IPS DF 6.9 (cell line): ENCODE measurements around the gene HAVCR1.
"Not testable (repeated sequence)": the region's sequence is repeated elsewhere in the genome, so short reads cannot be mapped to it uniquely, and the experiment has no call there.

Experiments used
- DNase-seq: peaks from one replicate; pipeline ENCODE4 v3.0.0-alpha.2; 2013; ENCODE audit warnings: low read depth, low spot score
- H3K27ac ChIP-seq: one replicate; pipeline ENCODE4 v1.5.1; 2013; ENCODE audit warnings: low read length, control low read depth
- H3K27me3 ChIP-seq: 2 replicates; pipeline ENCODE4 v1.6.1; 2013; ENCODE audit warnings: mild to moderate bottlenecking, low read length; ENCODE audit not compliant: control insufficient read depth, insufficient read depth
- H3K36me3 ChIP-seq: 2 replicates; pipeline ENCODE4 v1.6.1; 2013; ENCODE audit warnings: low read length; ENCODE audit not compliant: control insufficient read depth, insufficient read depth
- H3K4me1 ChIP-seq: 2 replicates; pipeline ENCODE4 v1.6.1; 2013; ENCODE audit warnings: low read length; ENCODE audit not compliant: control insufficient read depth, insufficient read depth
- H3K4me3 ChIP-seq: 2 replicates; pipeline ENCODE4 v1.5.1; 2013; ENCODE audit warnings: mild to moderate bottlenecking, low read length
- H3K9me3 ChIP-seq: 2 replicates; pipeline ENCODE4 v1.6.1; 2013; ENCODE audit warnings: low read length, inconsistent platforms; ENCODE audit not compliant: control insufficient read depth, insufficient read depth
- WGBS: extraction: QIAGEN DNeasy Blood & Tissue Kit; methylation state at CpG from one replicate; pipeline ENCODE4 v1.1.7; 2013; ENCODE audit warnings: mixed read lengths, missing lambda C conversion rate; ENCODE audit not compliant: insufficient read length, insufficient coverage; 5-methylcytosine and 5-hydroxymethylcytosine counted together

The HAVCR1 gene

DNA sequence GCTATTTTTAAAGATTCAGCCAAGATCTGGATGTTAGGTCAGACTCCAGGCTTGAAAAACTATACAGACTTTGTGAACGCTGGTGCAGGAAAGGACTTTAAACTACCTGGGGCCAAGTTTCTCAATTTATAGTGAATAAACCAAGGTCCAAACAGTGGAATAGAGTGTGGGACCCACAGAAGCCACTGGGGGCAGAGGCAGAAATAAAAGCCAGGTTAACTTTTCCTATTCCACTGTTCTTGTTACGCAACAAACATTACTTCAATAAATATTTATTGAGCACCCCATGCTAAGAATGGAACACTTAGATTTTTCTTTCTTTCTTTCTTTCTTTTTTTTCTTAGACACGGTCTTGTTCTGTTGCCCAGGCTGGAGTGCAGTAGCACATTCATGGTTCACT lies 11.0 kb upstream of the HAVCR1 start:
- no peak overlapping the region for H3K4me3 ChIP-seq
- no peaks in the 10 kb centered on the region; the same call in 1 of the 2 replicates for H3K4me1 ChIP-seq
- H3K9me3 ChIP-seq: no peaks in the 10 kb centered on the region
- no peaks in the 10 kb centered on the region for H3K27me3 ChIP-seq
- no CpG with 5 or more reads among the region's 3 CpGs for WGBS
- no peak overlapping the region for H3K27ac ChIP-seq
- H3K36me3 ChIP-seq: no peaks in the 10 kb centered on the region
- no peak for DNase-seq

DNA sequence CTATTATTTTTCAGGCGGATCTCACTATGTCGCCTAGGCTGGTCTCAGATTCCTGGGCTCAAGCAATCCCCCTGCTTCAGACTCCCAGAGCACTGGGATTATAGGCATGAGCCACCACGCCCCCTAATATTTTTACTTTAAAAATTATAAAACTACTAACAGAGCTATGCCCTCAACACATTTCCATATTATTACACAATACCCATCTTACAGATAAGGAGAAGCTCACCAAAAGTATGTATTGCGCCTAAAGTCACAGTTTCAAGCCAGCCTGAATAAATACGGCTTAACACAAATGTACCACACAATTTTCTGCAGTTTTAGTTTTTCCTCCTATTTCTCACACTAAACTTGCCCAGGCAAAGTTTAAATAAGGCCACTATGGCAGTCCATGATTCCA lies 9.9 kb upstream of the HAVCR1 start:
- H3K9me3 ChIP-seq: no peaks in the 10 kb centered on the region
- H3K36me3 ChIP-seq: no peaks in the 10 kb centered on the region
- 100% methylated on average over 1 of the region's 5 CpGs for WGBS
- H3K4me1 ChIP-seq: no peaks in the 10 kb centered on the region; the same call in 1 of the 2 replicates
- DNase-seq: no peak
- H3K4me3 ChIP-seq: no peak overlapping the region
- H3K27me3 ChIP-seq: no peaks in the 10 kb centered on the region
- H3K27ac ChIP-seq: no peak overlapping the region

DNA sequence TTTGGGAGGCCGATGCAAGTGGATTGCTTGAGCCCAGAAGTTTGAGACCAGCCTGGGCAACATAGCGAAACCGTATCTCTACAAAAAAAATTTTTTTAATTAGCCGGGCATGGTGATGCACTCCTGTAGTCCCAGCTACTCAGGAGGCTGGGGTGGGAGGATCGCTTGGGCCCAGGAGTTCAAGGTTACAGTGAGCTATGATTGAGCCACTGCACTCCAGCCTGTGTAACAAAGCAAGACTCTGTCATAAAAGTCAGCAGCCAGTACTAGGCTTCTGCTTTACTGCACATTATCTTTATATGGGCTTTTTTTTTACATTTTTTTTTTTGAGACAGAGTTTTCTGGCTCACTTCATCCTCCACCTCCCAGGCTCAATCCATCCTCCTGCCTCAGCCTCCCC lies 9.4 kb upstream of the HAVCR1 start:
- no peaks in the 10 kb centered on the region; the same call in 1 of the 2 replicates for H3K4me1 ChIP-seq
- WGBS: no CpG with 5 or more reads among the region's 5 CpGs
- H3K9me3 ChIP-seq: no peaks in the 10 kb centered on the region
- no peak overlapping the region for H3K27ac ChIP-seq
- DNase-seq: no peak
- H3K27me3 ChIP-seq: no peaks in the 10 kb centered on the region
- H3K4me3 ChIP-seq: no peak overlapping the region
- no peaks in the 10 kb centered on the region for H3K36me3 ChIP-seq

DNA sequence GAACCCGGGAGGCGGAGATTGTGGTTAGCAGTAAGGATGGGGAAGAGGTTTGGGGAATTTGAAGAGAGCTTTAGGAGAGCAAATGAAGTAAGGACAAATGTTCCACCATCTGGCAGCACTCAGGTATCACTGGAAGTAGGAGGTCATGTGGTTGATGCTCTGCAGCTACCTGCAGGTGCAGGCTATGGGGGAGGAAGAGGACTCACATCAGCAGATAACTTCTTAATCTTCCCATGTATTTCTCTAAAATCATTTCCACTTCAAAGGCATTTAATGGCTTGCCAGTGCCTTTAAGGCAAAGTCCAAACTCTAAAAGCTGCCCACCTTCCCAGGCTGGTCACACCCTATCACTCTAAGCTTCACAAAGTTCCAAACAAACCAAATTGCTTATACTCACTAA lies 8.1 kb upstream of the HAVCR1 start:
- no peak overlapping the region for H3K4me3 ChIP-seq
- H3K9me3 ChIP-seq: no peaks in the 10 kb centered on the region
- H3K27ac ChIP-seq: no peak overlapping the region
- DNase-seq: no peak
- no peaks in the 10 kb centered on the region; the same call in 1 of the 2 replicates for H3K4me1 ChIP-seq
- no peaks in the 10 kb centered on the region for H3K36me3 ChIP-seq
- H3K27me3 ChIP-seq: no peaks in the 10 kb centered on the region
- WGBS: no CpG with 5 or more reads among the region's 2 CpGs

DNA sequence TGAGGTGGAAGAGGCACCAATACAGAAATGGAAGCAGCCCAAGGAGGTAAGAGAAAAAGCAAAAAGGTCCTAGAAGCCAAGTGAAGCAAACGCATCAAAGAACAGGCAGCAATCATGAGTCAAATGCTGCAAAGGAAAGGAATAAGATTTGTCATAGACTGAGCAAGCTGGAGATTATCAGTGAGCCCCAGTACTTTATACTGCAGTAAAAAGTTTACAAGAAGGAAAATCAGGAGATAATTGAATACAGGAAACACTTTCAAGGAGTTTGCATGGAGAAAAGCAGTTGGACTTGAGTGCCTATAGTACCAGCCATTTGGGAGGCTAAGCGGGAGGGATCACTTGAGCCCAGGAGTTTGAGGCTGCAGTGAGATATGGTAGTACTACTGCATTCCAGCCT lies 7.2 kb upstream of the HAVCR1 start:
- no peaks in the 10 kb centered on the region for H3K27me3 ChIP-seq
- no peaks in the 10 kb centered on the region for H3K36me3 ChIP-seq
- H3K4me1 ChIP-seq: no peaks in the 10 kb centered on the region; the same call in 1 of the 2 replicates
- H3K4me3 ChIP-seq: no peak overlapping the region
- H3K9me3 ChIP-seq: no peaks in the 10 kb centered on the region
- no peak for DNase-seq
- H3K27ac ChIP-seq: no peak overlapping the region
- no CpG with 5 or more reads among the region's 2 CpGs for WGBS

DNA sequence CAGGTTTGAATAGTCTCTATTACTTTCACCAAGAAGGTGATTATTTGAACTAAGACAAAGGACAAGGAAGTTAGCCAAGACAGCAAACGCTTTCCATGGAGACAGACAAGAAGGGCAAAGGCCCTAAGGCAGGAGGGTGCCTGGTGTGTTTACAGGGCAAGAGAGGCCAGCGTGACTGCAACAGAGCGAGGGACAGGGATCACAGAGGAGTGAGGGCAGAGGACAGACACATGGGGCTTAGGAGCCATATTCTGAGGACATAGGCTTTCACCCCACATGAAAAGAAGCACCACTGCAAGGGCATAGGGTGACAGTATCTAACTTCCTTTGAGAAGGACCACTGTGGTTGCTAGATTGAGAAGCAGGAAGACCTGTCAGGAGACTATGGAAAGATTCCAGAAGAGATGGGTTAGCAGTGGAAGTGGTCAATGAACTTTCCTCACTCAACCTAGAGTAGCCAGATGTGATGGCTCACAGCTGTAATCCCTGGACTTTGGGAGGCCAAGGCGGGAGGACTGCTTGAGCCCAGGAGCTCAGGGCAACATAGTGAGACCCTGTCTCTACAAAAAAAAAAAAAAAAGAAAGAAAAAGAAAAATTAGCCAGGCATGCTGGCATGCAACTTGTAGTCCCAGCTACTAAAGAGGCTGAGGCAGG lies 5.0 kb upstream of the HAVCR1 start:
- Histone ChIP-seq H3K4me1 (no peaks in the 10 kb centered on the region), H3K27me3 (no peaks in the 10 kb centered on the region), H3K9me3 (no peaks in the 10 kb centered on the region), H3K4me3 (no peak overlapping the region), H3K36me3 (no peaks in the 10 kb centered on the region), H3K27ac (no peak overlapping the region)
- no CpG with 5 or more reads among the region's 4 CpGs for WGBS
- DNase-seq: no peak

DNA sequence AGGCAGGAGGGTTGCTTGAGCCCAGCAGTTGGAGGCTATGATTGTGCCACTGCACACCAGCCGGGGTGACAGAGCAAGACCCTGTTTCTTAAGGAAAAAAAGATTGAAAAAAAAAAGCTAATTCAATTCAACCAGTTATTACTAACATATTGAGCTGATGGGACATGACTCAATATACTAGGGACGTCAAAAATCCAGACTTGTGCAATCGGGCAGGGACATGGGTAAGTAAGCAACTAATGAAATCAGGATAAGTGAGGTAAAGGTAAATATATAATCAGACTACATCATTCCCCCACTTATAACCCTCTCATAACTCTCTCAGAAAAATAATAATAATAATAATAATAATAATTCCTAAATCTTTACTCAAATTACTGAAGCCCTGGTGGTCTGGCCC lies 975 bp upstream of the HAVCR1 start:
- H3K4me1 ChIP-seq: no peaks in the 10 kb centered on the region
- H3K36me3 ChIP-seq: no peaks in the 10 kb centered on the region
- no peak for DNase-seq
- H3K9me3 ChIP-seq: no peaks in the 10 kb centered on the region
- no CpG with 5 or more reads among the region's 3 CpGs for WGBS
- H3K4me3 ChIP-seq: no peak overlapping the region
- H3K27ac ChIP-seq: no peak overlapping the region
- H3K27me3 ChIP-seq: no peaks in the 10 kb centered on the region

DNA sequence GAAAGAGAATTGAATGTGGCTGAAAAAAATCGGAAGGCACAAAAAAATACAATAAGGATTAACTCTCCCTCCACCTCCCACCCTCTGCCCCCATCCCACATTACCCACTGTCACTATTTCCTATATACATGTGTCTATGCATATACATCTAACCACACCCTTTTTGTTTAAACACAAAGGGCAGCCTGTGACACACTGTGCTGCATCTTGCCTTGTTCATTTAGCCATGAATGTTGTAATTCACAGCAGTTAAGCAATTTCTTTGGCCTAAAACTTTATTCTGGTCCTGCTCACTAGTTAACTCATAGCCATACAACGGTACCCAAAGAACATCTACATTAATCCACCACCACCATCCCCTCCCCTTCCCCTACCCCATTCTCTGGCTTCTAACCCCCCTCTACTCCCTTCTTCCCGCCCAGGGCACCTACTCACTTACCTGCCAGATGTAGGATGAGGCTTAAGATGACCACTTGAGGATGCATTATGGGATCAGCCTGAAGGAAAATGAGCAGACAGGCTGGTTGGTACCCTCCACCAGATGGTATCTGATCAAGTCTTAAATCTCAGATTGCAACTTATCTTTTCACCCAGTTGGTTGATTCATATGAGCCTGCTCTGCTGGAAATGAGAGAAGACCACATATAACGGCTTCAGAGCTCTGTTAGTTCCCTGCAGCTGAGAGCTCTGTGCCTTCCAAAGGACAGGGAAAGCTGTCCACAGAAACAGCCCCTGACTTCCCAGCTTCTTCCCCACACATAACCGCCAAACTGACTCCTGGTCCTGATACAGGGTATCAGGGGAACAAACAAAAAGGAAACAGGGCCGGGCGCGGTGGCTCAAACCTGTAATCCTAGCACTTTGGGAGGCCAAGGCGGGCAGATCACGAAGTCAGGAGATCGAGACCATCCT lies 1.2 kb downstream of the HAVCR1 start:
- Histone ChIP-seq H3K4me1 (no peaks in the 10 kb centered on the region), H3K4me3 (no peak overlapping the region), H3K27ac (no peak overlapping the region), H3K9me3 (no peaks in the 10 kb centered on the region), H3K27me3 (no peaks in the 10 kb centered on the region), H3K36me3 (no peaks in the 10 kb centered on the region)
- no peak for DNase-seq
- 100% methylated on average over 2 of the region's 11 CpGs for WGBS

DNA sequence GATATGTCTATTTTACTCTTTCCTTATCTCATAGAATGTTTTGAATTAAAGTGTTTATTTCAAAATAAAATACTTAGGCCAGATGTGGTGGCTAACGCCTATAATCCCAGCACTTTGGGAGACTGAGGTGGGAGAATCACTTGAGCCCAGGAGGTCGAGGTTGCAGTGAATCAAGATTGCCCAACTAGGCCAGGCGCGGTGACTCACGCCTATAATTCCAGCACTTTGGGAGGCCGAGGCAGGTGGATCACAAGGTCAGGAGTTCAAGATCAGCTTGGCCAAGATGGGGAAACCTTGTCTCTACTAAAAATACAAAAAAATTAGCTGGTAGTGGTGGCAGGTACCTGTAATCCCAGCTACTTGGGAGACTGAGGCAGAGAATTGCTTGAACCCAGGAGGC lies 2.1 kb downstream of the HAVCR1 start:
- no CpG with 5 or more reads among the region's 6 CpGs for WGBS
- H3K4me3 ChIP-seq, DNase-seq, H3K36me3 ChIP-seq, H3K4me1 ChIP-seq, H3K27me3 ChIP-seq, H3K27ac ChIP-seq, H3K9me3 ChIP-seq: not testable (repeated sequence)

DNA sequence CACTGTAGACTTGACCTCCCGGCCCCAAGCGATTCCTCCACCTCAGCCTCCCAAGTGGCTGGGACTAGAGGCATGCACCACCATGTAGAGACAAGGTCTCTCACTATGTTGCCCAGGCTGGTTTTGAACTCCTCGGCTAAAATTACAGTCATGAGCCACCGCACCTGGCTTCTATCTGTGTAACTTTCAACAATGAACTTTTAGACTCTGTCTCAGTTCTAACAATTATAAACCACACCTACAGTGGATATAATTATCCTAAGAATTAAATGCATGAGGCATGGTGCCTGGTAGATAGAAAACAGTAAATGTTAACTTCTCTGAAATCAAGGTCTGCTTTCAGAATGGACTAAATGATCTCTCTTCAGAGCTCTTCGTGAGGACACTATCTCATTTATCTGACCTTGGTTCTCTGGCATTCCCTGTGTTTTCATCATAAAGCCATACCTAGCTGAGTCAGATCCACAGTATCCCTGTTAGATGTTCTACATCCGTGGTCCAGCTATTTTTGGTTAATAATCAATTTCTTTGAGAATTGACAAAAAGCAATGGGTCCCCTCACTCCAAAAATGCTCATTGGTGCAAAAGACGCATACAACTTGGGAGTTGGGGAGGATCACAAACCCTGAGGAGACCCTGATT lies 7.2 kb downstream of the HAVCR1 start:
- WGBS: no CpG with 5 or more reads among the region's 7 CpGs
- DNase-seq: no peak

More for the DNA sequence above, 7.2 kb downstream of the HAVCR1 start:
- Histone ChIP-seq H3K4me3 (no peak overlapping the region), H3K27ac (no peak overlapping the region), H3K9me3 (no peaks in the 10 kb centered on the region), H3K4me1 (no peaks in the 10 kb centered on the region), H3K36me3 (no peaks in the 10 kb centered on the region), H3K27me3 (no peaks in the 10 kb centered on the region)
